Measurements from ENCODE around the gene GLIS1. TPM values are rescaled to one million over a fixed set of nuclear protein-coding genes. Genes with fewer than 3 reads are reported as not detected.

The GLIS1 gene
- polyA plus RNA-seq, 1 donor (not counting 4 experiments of a cell fraction or from before 2014, with no cell fraction given) = not detected

DNA sequence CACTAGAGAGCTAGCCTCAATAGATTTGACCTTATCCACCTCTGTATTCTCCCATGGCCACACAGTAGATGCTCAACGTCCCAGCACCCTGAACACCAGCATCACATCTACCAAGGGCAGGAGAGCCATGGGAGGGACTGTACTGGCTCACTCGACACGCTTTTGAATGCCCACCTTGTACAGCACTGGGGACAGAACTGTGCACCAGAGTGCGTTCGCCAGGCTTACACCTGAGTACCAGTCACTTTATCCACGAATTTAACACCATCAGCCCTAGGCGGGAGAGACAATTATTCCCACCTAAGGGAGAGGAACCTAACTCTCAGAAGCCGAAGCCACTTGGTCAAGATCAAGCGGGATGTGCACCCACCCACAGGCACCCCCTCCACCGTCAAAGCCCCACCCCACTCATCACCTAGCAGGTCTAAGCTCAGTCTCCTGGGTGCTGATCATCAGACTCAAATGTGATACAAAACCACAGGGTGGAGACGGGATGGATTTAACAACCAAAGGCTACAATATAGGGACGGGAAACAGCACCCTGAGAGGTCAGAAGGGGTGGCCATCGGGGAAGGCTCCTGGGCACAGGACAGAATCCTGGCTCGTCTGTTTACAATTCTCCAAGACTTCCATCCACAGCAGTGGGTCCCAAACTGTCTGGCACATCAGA lies 110.5 kb downstream of the GLIS1 start:
- H3K4me1 ChIP-seq (ENCODE audit: control insufficient read depth, extremely low read depth, insufficient read depth, low read length) = no peaks in the 10 kb centered on the region
- H3K4me3 ChIP-seq (ENCODE audit: control insufficient read depth in 2 of 3, extremely low read depth in 1 of 3, insufficient read depth in 2 of 3, low read depth in 1 of 3, low read length in 3 of 3) = no peak overlapping the region
- H3K4me2 ChIP-seq (ENCODE audit: control insufficient read depth, extremely low read depth, insufficient read depth, low read depth, low read length) = no peak overlapping the region
- no peaks in the 10 kb centered on the region for H3K9me3 ChIP-seq (ENCODE audit: control insufficient read depth, low read depth, low read length)
- H3K9ac ChIP-seq (ENCODE audit: control insufficient read depth, extremely low read depth, insufficient read depth, low read length) = no peak overlapping the region
- TF ChIP-seq, protein P1, sequence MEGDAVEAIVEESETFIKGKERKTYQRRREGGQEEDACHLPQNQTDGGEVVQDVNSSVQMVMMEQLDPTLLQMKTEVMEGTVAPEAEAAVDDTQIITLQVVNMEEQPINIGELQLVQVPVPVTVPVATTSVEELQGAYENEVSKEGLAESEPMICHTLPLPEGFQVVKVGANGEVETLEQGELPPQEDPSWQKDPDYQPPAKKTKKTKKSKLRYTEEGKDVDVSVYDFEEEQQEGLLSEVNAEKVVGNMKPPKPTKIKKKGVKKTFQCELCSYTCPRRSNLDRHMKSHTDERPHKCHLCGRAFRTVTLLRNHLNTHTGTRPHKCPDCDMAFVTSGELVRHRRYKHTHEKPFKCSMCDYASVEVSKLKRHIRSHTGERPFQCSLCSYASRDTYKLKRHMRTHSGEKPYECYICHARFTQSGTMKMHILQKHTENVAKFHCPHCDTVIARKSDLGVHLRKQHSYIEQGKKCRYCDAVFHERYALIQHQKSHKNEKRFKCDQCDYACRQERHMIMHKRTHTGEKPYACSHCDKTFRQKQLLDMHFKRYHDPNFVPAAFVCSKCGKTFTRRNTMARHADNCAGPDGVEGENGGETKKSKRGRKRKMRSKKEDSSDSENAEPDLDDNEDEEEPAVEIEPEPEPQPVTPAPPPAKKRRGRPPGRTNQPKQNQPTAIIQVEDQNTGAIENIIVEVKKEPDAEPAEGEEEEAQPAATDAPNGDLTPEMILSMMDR (optimal IDR thresholded peaks at IDR 0.05 in 1 of 3, IDR thresholded peaks at IDR 0.05 in 1 of 3, conservative IDR thresholded peaks at IDR 0.05 in 1 of 3; ENCODE audit: extremely low read depth in 1 of 3, insufficient read depth in 2 of 3, low read length in 3 of 3) = no peak
- TF ChIP-seq EZH2 (IDR thresholded peaks at IDR 0.05; ENCODE audit: low read length) = no peak
- H3K27me3 ChIP-seq (ENCODE audit: control insufficient read depth, extremely low read depth, insufficient read depth, low read length) = peaks cover 5% of the 10 kb centered on the region
- H4K20me1 ChIP-seq (ENCODE audit: control insufficient read depth, extremely low read depth, insufficient read depth, low read length) = no peaks in the 10 kb centered on the region
- dilution Hi-C loops (cut with MboI; ENCODE audit: extremely low pct_ligation_motif_present, low sequenced_read_pairs) = no loop called here
- no peaks in the 10 kb centered on the region for H3K9me1 ChIP-seq (ENCODE audit: control insufficient read depth, extremely low read depth, insufficient read depth, low read length)
- H3K36me3 ChIP-seq (ENCODE audit: control insufficient read depth in 2 of 2, extremely low read depth in 1 of 2, insufficient read depth in 2 of 2, low read length in 2 of 2) = no peaks in the 10 kb centered on the region
- H3K79me2 ChIP-seq (ENCODE audit: control insufficient read depth, insufficient read depth, low read length) = no peaks in the 10 kb centered on the region
- H2AFZ ChIP-seq (ENCODE audit: control insufficient read depth, low read length) = no peak overlapping the region
- no peak overlapping the region for H3K27ac ChIP-seq (ENCODE audit: control insufficient read depth, insufficient read depth, low read length)
- DNase-seq (ENCODE audit: low read depth, low spot score) (no peak), FAIRE-seq (no peak)

- H3K27ac ChIP-seq (ENCODE audit: control insufficient read depth, insufficient read depth, low read length) = no peak overlapping the region
- no peak overlapping the region for H3K9ac ChIP-seq (ENCODE audit: control insufficient read depth, extremely low read depth, insufficient read depth, low read length)
- dilution Hi-C loops (cut with MboI; ENCODE audit: extremely low pct_ligation_motif_present, low sequenced_read_pairs) = no loop called here
- FAIRE-seq = no peak
- no peak overlapping the region for H3K4me3 ChIP-seq (ENCODE audit: control insufficient read depth in 2 of 3, extremely low read depth in 1 of 3, insufficient read depth in 2 of 3, low read depth in 1 of 3, low read length in 3 of 3)
- no peaks in the 10 kb centered on the region for H3K36me3 ChIP-seq (ENCODE audit: control insufficient read depth in 2 of 2, extremely low read depth in 1 of 2, insufficient read depth in 2 of 2, low read length in 2 of 2)
- no peaks in the 10 kb centered on the region for H3K9me1 ChIP-seq (ENCODE audit: control insufficient read depth, extremely low read depth, insufficient read depth, low read length)
- no peak overlapping the region for H2AFZ ChIP-seq (ENCODE audit: control insufficient read depth, low read length)
- no peak for DNase-seq (ENCODE audit: low read depth, low spot score)
- H3K4me1 ChIP-seq (ENCODE audit: control insufficient read depth, extremely low read depth, insufficient read depth, low read length) = no peaks in the 10 kb centered on the region
- H3K27me3 ChIP-seq (ENCODE audit: control insufficient read depth, extremely low read depth, insufficient read depth, low read length) = peaks cover 5% of the 10 kb centered on the region
- no peak overlapping the region for H3K4me2 ChIP-seq (ENCODE audit: control insufficient read depth, extremely low read depth, insufficient read depth, low read depth, low read length)
- no peaks in the 10 kb centered on the region for H3K9me3 ChIP-seq (ENCODE audit: control insufficient read depth, low read depth, low read length)
- TF ChIP-seq, protein P1 (optimal IDR thresholded peaks at IDR 0.05 in 1 of 3, IDR thresholded peaks at IDR 0.05 in 1 of 3, conservative IDR thresholded peaks at IDR 0.05 in 1 of 3; ENCODE audit: extremely low read depth in 1 of 3, insufficient read depth in 2 of 3, low read length in 3 of 3) = no peak
- no peak for TF ChIP-seq EZH2 (IDR thresholded peaks at IDR 0.05; ENCODE audit: low read length)
- no peaks in the 10 kb centered on the region for H4K20me1 ChIP-seq (ENCODE audit: control insufficient read depth, extremely low read depth, insufficient read depth, low read length)
- H3K79me2 ChIP-seq (ENCODE audit: control insufficient read depth, insufficient read depth, low read length) = no peaks in the 10 kb centered on the region
These were observed 111.3 kb downstream of the GLIS1 start for GRCh38 chr1:53627666-53628065.

Measured in keratinocyte (primary cell).